GM21786 (cell line): ENCODE data around the gene TP53AIP1.
A peak's percentile ranks its signal among the peaks of the same experiment; 100 is the strongest.

Experiments
- ATAC-seq: cut with Tn5 transposase; IDR thresholded peaks from one replicate; pipeline ENCODE4 v1.9.1; 2021; ENCODE audit not compliant: unreplicated experiment

Gene TP53AIP1

GRCh38 chr11:128907585-128907984, 35.1 kb downstream of the TP53AIP1 start:
- ATAC-seq: no peak

GRCh38 chr11:128906185-128907050, 36.3 kb downstream of the TP53AIP1 start:
- ATAC-seq: no peak

GRCh38 chr11:128905345-128906184, 37.1 kb downstream of the TP53AIP1 start:
- peak; percentile 36 for ATAC-seq

GRCh38 chr11:128904656-128905344, 37.9 kb downstream of the TP53AIP1 start:
- ATAC-seq: peak; percentile 51

- no peak for ATAC-seq
These were observed 38.4 kb downstream of the TP53AIP1 start for GRCh38 chr11:128904303-128904655.

GRCh38 chr11:128903248-128904061, 39.2 kb downstream of the TP53AIP1 start:
- ATAC-seq: no peak

- no peak for ATAC-seq
These were observed 40.1 kb downstream of the TP53AIP1 start for GRCh38 chr11:128902515-128903066.

- no peak for ATAC-seq
These were observed 40.8 kb downstream of the TP53AIP1 start for GRCh38 chr11:128901653-128902514.

GRCh38 chr11:128900468-128900867, 42.2 kb downstream of the TP53AIP1 start:
- no peak for ATAC-seq

- ATAC-seq: no peak
These were observed 43.9 kb downstream of the TP53AIP1 start for GRCh38 chr11:128898580-128899344.

- ATAC-seq: no peak
These were observed 44.8 kb downstream of the TP53AIP1 start for GRCh38 chr11:128897826-128898225.

- ATAC-seq: no peak
These were observed 46.3 kb downstream of the TP53AIP1 start for GRCh38 chr11:128896356-128896755.

- no peak for ATAC-seq
These were observed 47.1 kb downstream of the TP53AIP1 start for GRCh38 chr11:128895526-128895925.

- no peak for ATAC-seq
These were observed 48.0 kb downstream of the TP53AIP1 start for GRCh38 chr11:128894685-128895084.

GRCh38 chr11:128894286-128894681, 48.4 kb downstream of the TP53AIP1 start:
- no peak for ATAC-seq

GRCh38 chr11:128893578-128894285, 48.9 kb downstream of the TP53AIP1 start:
- ATAC-seq: peak; percentile 67

GRCh38 chr11:128892866-128893565, 49.7 kb downstream of the TP53AIP1 start:
- ATAC-seq: no peak
